NT2/D1 (cell line): ENCODE results near the gene CCT3.

Experiments used
- DNase-seq: peaks from one replicate; pipeline ENCODE4 v3.0.0-alpha.2; 2011; ENCODE audit warnings: low read depth, low spot score
- H3K27me3 ChIP-seq: 2 replicates; pipeline ENCODE4 v1.6.0; 2011; ENCODE audit warnings: mild to moderate bottlenecking; ENCODE audit not compliant: insufficient read length, insufficient read depth
- H3K36me3 ChIP-seq: 2 replicates; pipeline ENCODE4 v1.6.1; 2011; ENCODE audit warnings: mild to moderate bottlenecking, low read length, mixed read lengths; ENCODE audit not compliant: insufficient read depth, insufficient read length
- H3K4me1 ChIP-seq: 2 replicates; pipeline ENCODE4 v1.5.1; 2011; ENCODE audit not compliant: insufficient read depth, insufficient read length
- H3K4me3 ChIP-seq: 2 replicates; pipeline ENCODE4 v1.5.1; 2011; ENCODE audit warnings: low read depth; ENCODE audit not compliant: insufficient read length
- H3K9ac ChIP-seq: 2 replicates; pipeline ENCODE4 v1.6.0; 2011; ENCODE audit warnings: low read depth; ENCODE audit not compliant: insufficient read length
- H3K9me3 ChIP-seq: 2 replicates; pipeline ENCODE4 v1.5.1; 2011; ENCODE audit warnings: mild to moderate bottlenecking, low read length; ENCODE audit not compliant: insufficient read depth
- SUZ12 ChIP-seq: IDR thresholded peaks from 2 replicates; pipeline ENCODE4 v1.6.1; 2011; ENCODE audit not compliant: insufficient read length, insufficient read depth; ENCODE audit errors: extremely low read depth
- YY1 ChIP-seq: IDR thresholded peaks from 2 replicates; pipeline ENCODE4 v1.6.1; 2011; ENCODE audit not compliant: insufficient read length, insufficient read depth
- ZNF274 ChIP-seq: IDR thresholded peaks from 2 replicates; pipeline ENCODE4 v1.6.1; 2011; ENCODE audit warnings: mild to moderate bottlenecking, low read depth, low read length

CCT3 gene

DNA sequence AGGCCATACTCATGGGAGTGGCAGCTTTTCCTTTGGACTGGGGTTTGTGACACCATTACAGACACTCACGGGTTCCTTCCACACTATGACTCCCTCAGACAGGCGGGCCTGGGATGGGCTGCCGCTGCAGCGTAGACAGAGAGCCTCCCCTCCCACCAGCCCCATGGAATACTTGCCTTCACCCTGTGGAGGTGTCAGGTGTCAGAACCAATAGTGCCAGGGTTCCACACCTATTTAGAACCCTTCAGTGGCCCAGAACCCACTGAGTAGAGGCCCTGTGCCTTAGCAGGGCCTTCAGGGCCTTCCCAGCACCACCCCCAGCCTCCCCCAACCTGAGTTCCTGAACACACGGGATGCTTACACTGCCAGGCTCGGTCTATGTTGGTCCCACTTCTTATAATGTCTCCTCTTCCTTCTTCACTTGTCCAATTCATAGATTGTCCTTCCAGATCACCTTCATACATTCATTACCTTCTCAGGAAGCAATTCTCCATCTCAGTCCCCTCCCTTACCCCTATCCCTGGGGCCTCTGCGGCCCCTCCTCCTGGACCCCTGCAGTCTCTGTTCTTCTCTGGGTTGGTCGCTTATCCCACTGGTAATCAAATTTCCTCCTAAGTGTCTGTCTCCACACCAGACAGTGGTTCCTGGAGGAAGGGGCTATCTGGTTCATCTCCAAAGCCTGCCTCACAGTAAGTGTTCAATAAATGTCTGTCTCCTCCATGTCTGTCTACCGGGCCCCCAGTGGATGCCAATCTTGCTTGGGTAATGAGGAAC, 29.5 kb upstream of the CCT3 start:
- Histone ChIP-seq H3K4me3 (no peak overlapping the region), H3K4me1 (peaks cover 20% of the 10 kb centered on the region), H3K27me3 (peaks cover 7% of the 10 kb centered on the region), H3K9me3 (no peaks in the 10 kb centered on the region), H3K9ac (no peak overlapping the region), H3K36me3 (no peaks in the 10 kb centered on the region)
- no peak for DNase-seq
- TF ChIP-seq ZNF274 (no peak), SUZ12 (no peak), YY1 (no peak)

DNA sequence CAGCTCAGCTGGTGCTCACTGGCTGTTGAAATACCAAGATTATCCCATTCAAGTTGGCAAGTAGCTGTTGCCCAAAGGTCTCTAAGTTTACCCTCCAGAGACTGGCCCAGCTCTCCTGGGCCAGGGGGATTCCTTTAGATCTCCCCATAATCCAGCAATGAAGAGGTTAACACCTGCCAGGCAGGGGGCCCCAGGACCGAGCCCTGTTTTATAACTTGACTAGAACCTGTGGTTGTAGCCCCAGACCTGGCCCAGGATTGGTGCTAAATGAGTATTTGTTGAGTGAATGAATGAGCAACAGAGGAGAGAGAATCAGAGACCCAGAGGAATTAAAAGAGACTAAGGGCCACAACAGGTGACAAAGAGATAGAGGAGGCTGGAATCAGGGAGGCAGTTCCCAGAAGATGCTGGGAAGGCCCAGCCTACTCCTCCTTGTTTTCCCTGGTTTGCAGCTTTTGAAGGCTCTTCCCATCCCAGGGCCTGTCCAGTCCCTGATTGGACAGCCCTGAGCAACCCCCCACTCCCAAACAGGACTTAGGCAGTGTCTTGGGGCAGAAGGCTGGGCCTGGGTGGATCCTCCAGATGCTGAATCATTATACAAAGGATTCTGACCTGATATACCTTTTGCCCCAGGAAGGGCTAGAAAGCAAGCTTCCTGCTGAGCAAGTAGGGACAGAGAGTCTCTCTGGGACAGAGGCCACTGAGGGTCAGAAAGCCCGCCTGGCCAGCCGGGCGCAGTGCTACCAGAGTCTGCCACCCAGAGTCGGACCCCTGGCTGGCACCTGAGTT, 28.5 kb upstream of the CCT3 start:
- DNase-seq, result no peak
- Histone ChIP-seq H3K9ac (no peak overlapping the region), H3K9me3 (no peaks in the 10 kb centered on the region), H3K4me1 (peaks cover 15% of the 10 kb centered on the region), H3K27me3 (peaks cover 7% of the 10 kb centered on the region), H3K36me3 (no peaks in the 10 kb centered on the region), H3K4me3 (no peak overlapping the region)
- TF ChIP-seq YY1 (no peak), SUZ12 (no peak), ZNF274 (no peak)

DNA sequence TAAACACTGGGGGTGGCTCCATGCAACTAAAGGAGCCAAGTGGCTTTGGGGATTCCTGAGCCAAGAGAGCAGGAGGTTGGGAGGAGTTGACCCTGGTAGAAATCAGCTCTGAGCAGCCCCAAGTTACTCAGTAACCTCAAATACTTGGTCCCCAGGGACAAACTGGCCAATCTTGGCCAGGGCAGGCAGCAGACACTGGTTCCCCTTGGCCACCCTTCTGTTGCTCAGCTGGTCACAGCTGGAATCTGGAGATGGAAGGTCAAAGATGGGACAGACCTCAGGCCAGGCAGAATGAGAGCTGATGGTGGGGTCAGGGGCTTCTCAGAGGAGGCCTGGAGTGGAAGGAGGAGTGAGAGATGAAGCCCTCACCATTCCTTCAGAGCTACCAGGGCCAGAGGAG, 27.7 kb upstream of the CCT3 start:
- peaks cover 7% of the 10 kb centered on the region for H3K27me3 ChIP-seq
- H3K4me3 ChIP-seq, result no peak overlapping the region
- no peaks in the 10 kb centered on the region for H3K36me3 ChIP-seq
- no peak for DNase-seq
- TF ChIP-seq YY1, result no peak
- peaks cover 15% of the 10 kb centered on the region for H3K4me1 ChIP-seq
- H3K9me3 ChIP-seq, result no peaks in the 10 kb centered on the region
- H3K9ac ChIP-seq, result no peak overlapping the region

DNA sequence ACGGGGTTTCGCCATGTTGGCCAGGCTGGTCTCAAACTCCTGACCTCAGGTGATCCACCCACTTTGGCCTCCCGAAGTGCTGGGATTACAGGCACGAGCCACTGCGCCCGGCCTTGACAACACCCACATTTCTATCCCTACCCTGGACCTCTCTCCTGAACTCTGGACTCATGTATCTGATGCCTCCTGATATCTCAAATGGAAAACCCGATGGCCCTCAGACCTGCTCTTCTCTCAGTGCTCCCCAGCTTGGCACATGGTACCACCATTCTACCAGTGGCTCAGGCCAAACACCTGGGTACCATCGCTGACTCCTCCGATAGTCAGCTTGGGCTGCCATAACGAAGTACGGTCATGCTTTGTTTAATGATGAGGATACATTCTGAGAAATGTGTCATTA, 22.4 kb upstream of the CCT3 start:
- Histone ChIP-seq H3K27me3 (peaks cover 7% of the 10 kb centered on the region), H3K9me3 (no peaks in the 10 kb centered on the region), H3K4me1 (no peaks in the 10 kb centered on the region), H3K36me3 (no peaks in the 10 kb centered on the region), H3K4me3 (no peak overlapping the region), H3K9ac (no peak overlapping the region)
- no peak for DNase-seq
- TF ChIP-seq SUZ12, result no peak
- no peak for TF ChIP-seq YY1
- no peak for TF ChIP-seq ZNF274

- Histone ChIP-seq H3K4me3 (no peak overlapping the region), H3K4me1 (no peaks in the 10 kb centered on the region), H3K27me3 (peaks cover 7% of the 10 kb centered on the region), H3K36me3 (no peaks in the 10 kb centered on the region), H3K9me3 (no peaks in the 10 kb centered on the region; the same call in 1 of the 2 replicates), H3K9ac (no peak overlapping the region)
- peak; percentile 46 for DNase-seq
- TF ChIP-seq YY1 (no peak), SUZ12 (no peak), ZNF274 (no peak)
These were observed 21.9 kb upstream of the CCT3 start for GRCh38 chr1:156359973-156360372.

DNA sequence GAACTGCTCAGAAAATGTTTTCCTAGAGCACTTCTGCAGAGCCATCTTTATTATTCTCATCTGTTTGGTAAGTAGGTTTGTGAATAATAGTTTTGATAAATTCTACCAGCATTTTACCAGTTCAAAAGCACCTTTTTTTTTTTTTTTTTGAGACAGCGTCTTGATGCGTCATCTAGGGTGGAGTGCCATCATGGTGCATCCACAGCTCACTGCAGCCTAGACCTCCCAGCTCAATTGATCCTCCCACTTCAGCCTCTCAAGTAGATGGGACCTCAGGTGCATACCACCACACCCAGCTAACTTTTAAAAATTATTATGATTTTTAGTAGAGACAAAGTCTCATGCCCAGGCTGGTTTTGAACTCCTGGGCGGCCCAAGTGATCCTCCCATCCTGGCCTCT, 21.2 kb upstream of the CCT3 start:
- H3K4me1 ChIP-seq, result no peaks in the 10 kb centered on the region
- no peaks in the 10 kb centered on the region for H3K36me3 ChIP-seq
- no peaks in the 10 kb centered on the region; the same call in 1 of the 2 replicates for H3K9me3 ChIP-seq
- H3K9ac ChIP-seq, result no peak overlapping the region
- peaks cover 7% of the 10 kb centered on the region for H3K27me3 ChIP-seq
- DNase-seq, result no peak
- no peak overlapping the region for H3K4me3 ChIP-seq
- TF ChIP-seq ZNF274, result no peak

DNA sequence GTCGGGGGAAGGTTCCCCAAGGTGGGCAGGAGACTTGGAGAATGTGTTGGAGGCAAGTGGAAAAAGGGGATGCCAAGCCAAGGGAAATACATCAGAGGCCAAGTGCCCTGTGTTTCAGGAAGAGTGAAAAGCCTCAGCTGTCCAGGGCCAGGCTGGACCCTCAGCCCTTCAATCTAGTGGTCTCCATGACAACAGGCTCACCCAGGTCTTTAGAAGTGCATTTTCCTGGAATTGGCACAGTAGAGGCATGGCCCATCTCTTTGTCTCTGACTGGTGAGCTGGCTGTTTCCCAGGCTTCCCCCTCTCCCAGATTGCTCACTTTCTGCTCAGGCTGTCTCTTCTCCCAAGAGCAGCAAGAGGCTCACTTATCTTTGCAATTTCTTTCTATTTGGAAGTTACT, 20.5 kb upstream of the CCT3 start:
- H3K27me3 ChIP-seq, result peaks cover 7% of the 10 kb centered on the region
- no peaks in the 10 kb centered on the region for H3K36me3 ChIP-seq
- H3K9me3 ChIP-seq, result no peaks in the 10 kb centered on the region; the same call in 1 of the 2 replicates
- no peak for TF ChIP-seq YY1
- TF ChIP-seq SUZ12, result no peak
- no peak for TF ChIP-seq ZNF274
- H3K4me3 ChIP-seq, result no peak overlapping the region
- no peak overlapping the region for H3K9ac ChIP-seq
- no peaks in the 10 kb centered on the region for H3K4me1 ChIP-seq
- DNase-seq, result no peak
